ENCODE data around the gene SLC25A51. TPM values are rescaled to one million over a fixed set of nuclear protein-coding genes. Genes with fewer than 3 reads are reported as not detected.

SLC25A51 gene
- total and polyA plus RNA-seq, 3 donors from 2014 or later, result 18.4 to 27.4 (median 19.1) TPM

- H3K27ac ChIP-seq, result no peak overlapping the region
- no peak overlapping the region for H3K4me3 ChIP-seq
- intact Hi-C loops (cut with DNase I; ENCODE audit: low total_unique reads), result no loop called here
- TF ChIP-seq CTCF (IDR thresholded peaks at IDR 0.05) (no peak), POLR2A (IDR thresholded peaks at IDR 0.05) (no peak)
- whole genome bisulfite sequencing, 2 donors, result 65 to 69% methylated on average over 6 to 12 of the region's 12 CpGs
- no peak for DNase-seq
- no peaks in the 10 kb centered on the region for H3K27me3 ChIP-seq
- H3K36me3 ChIP-seq (ENCODE audit: low read depth, missing control alignments), result no peaks in the 10 kb centered on the region
- H3K4me1 ChIP-seq, result no peaks in the 10 kb centered on the region
- no peaks in the 10 kb centered on the region for H3K9me3 ChIP-seq
Observed at GRCh38 chr9:37943345-37944265, 39.7 kb upstream of the SLC25A51 start.

GRCh38 chr9:37942621-37943344 is 38.9 kb upstream of the SLC25A51 start:
- Histone ChIP-seq H3K4me1 (no peaks in the 10 kb centered on the region), H3K36me3 (ENCODE audit: low read depth, missing control alignments) (no peaks in the 10 kb centered on the region), H3K27ac (no peak overlapping the region), H3K27me3 (no peaks in the 10 kb centered on the region), H3K4me3 (no peak overlapping the region), H3K9me3 (no peaks in the 10 kb centered on the region)
- DNase-seq, result no peak
- no peak for TF ChIP-seq POLR2A (IDR thresholded peaks at IDR 0.05)
- no peak for TF ChIP-seq CTCF (IDR thresholded peaks at IDR 0.05)
- WGBS, 2 donors, result 92% methylated on average over 10 to 12 of the region's 12 CpGs
- intact Hi-C loops (cut with DNase I; ENCODE audit: low total_unique reads), result no loop called here

GRCh38 chr9:37941253-37941652 is 37.3 kb upstream of the SLC25A51 start:
- Histone ChIP-seq H3K4me1 (no peaks in the 10 kb centered on the region), H3K9me3 (no peaks in the 10 kb centered on the region), H3K36me3 (ENCODE audit: low read depth, missing control alignments) (no peaks in the 10 kb centered on the region), H3K27me3 (no peaks in the 10 kb centered on the region), H3K27ac (no peak overlapping the region), H3K4me3 (no peak overlapping the region)
- WGBS, 2 donors, result 100% methylated on average over 2 of the region's 2 CpGs
- intact Hi-C loops (cut with DNase I; ENCODE audit: low total_unique reads), result no loop called here
- DNase-seq, result no peak
- TF ChIP-seq CTCF (IDR thresholded peaks at IDR 0.05) (no peak), POLR2A (IDR thresholded peaks at IDR 0.05) (no peak)

- no peak for DNase-seq
- H3K9me3 ChIP-seq, result no peaks in the 10 kb centered on the region
- no peak overlapping the region for H3K4me3 ChIP-seq
- WGBS, 2 donors, result 84 to 95% methylated on average over 6 of the region's 6 CpGs
- no peaks in the 10 kb centered on the region for H3K36me3 ChIP-seq (ENCODE audit: low read depth, missing control alignments)
- no peak for TF ChIP-seq CTCF (IDR thresholded peaks at IDR 0.05)
- no peak for TF ChIP-seq POLR2A (IDR thresholded peaks at IDR 0.05)
- H3K4me1 ChIP-seq, result no peaks in the 10 kb centered on the region
- intact Hi-C loops (cut with DNase I; ENCODE audit: low total_unique reads), result no loop called here
- no peaks in the 10 kb centered on the region for H3K27me3 ChIP-seq
- H3K27ac ChIP-seq, result no peak overlapping the region
Observed at GRCh38 chr9:37939575-37940095, 35.7 kb upstream of the SLC25A51 start.

Data from testis (tissue), 3 donors.